Esophagus muscularis mucosa (tissue), 4 donors: ENCODE data around the gene STK36. TPM values are rescaled to one million over a fixed set of nuclear protein-coding genes. Genes with fewer than 3 reads are reported as not detected.
A peak's percentile ranks its signal among the peaks of the same experiment; 100 is the strongest.

Experiments used
- DNase-seq: peaks from one replicate; pipeline ENCODE4 v3.0.0-alpha.2; 2017; ENCODE audit errors: extremely low spot score
- H3K27ac ChIP-seq, 4 donors: fragments of 200-600 bp; sonication (generic); replicated peaks in 1 of 4; 1 replicate in 3 of 4; 2 replicates in 1 of 4; pipeline ENCODE4 v1.5.1; 2016 to 2019; ENCODE audit warnings: mild to moderate bottlenecking in 1 of 4
- H3K27me3 ChIP-seq, 4 donors: fragments of 200-600 bp; sonication (generic); one replicate each; pipeline versions ENCODE4 v1.5.1 to v1.6.0; 2016 to 2019
- H3K36me3 ChIP-seq, 4 donors: fragments of 200-600 bp; sonication (generic); one replicate each; pipeline ENCODE4 v1.5.1; 2016 to 2019
- H3K4me1 ChIP-seq, 4 donors: fragments of 200-600 bp; sonication (generic); one replicate each; pipeline ENCODE4 v1.5.1; 2016 to 2019
- H3K4me3 ChIP-seq, 4 donors: fragments of 200-600 bp; sonication (generic); 1 replicate in 2 of 4; 2 replicates in 2 of 4; pipeline ENCODE4 v1.5.1; 2016 to 2019; ENCODE audit warnings: mild to moderate bottlenecking in 4 of 4, moderate library complexity in 1 of 4
- H3K9me3 ChIP-seq, 4 donors: fragments of 200-600 bp; sonication (generic); 1 replicate in 3 of 4; 2 replicates in 1 of 4; pipeline ENCODE4 v1.5.1; 2016 to 2019
- EP300 ChIP-seq: sonication (generic); formaldehyde crosslinking; IDR thresholded peaks from one replicate; pipeline ENCODE4 v1.6.1; 2017; ENCODE audit warnings: antibody characterized with exemption
- POLR2A ChIP-seq: fragments of 450-650 bp; IDR thresholded peaks from one replicate; pipeline ENCODE4 v1.6.1; 2017; ENCODE audit warnings: antibody characterized with exemption, moderate library complexity, mild to moderate bottlenecking, low read depth
- POLR2AphosphoS5 ChIP-seq, 2 donors: sonication (generic); formaldehyde crosslinking; IDR thresholded peaks; one replicate each; pipeline ENCODE4 v1.6.1; 2017; ENCODE audit warnings: antibody characterized with exemption in 2 of 2
- WGBS: methylation state at CpG from one replicate; pipeline ENCODE4 v1.1.5; 2018; 5-methylcytosine and 5-hydroxymethylcytosine counted together
- intact Hi-C: fragments of 100-400 bp; cut with DNase I; formaldehyde crosslinking; loops from one replicate; pipeline ENCODE4 v1.15.1; 2023
- total RNA-seq, 4 donors: library from RNA; depleted of rRNA; stranded (reverse); fragments of >200 nt; gene quantifications; one replicate each; pipeline versions ENCODE4 v1.1.0 to v1.2.1, GENCODE V29; 2016
- TF ChIP-seq, protein P1 (sequence below), 3 experiments: fragments of 200-600 bp in 2 of 3; fragments of 450-650 bp in 1 of 3; sonication (generic) in 2 of 3; IDR thresholded peaks; one replicate each; pipeline ENCODE4 v1.5.1; 2017 to 2019; ENCODE audit warnings: antibody characterized with exemption in 3 of 3, mild to moderate bottlenecking in 2 of 3, moderate library complexity in 1 of 3

The STK36 gene
- total RNA-seq, 4 donors from 2014 or later = 12.1 to 19.1 (median 14.8) TPM

DNA sequence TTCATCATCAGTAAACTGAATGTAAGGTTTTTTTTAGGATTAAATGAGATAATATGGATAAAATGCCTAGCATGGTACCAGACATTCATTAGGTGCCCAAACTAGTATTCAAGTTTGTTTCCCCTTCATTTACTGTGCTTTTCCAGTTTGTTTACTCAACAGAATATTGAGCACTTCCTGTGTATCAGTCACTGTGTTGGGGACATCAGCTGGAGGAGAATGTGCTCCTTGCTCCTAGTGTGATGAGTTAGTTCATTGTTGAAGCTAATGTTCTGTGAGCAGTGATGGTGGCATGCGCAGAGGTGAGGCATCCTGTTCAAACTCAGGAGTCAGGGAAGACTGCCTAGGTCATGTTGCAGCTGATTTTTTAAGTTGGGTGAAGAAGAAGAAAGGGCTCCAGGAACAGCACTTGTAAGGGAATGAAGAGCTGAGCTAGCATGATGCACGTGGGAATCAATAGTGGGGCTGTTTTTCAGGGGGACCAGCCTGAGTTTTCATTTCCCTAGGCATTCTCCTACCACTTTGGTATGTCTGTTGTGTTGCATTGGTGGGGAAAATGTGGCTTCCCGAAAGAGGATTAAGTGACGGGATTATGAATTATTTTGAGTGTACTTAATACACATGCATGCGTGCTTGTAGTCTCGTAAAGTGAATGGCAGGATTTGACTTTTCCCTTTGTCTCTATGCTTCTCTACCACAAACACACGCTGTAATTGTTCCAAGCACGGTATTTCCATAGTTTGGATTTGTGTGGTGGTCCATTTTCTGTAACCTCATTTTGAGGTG is 62.5 kb downstream of the STK36 start:
- Histone ChIP-seq H3K4me3 (no peak overlapping the region), H3K27ac (peak overlapping the region in 1 of 4 donors; percentile 2), H3K9me3 (no peaks in the 10 kb centered on the region), H3K27me3 (no peaks in the 10 kb centered on the region), H3K4me1 (peaks cover 13 to 38% (median 26%) of the 10 kb centered on the region in 4 donors), H3K36me3 (peaks cover 15 to 21% (median 20%) of the 10 kb centered on the region in 4 donors)
- TF ChIP-seq POLR2A = no peak
- TF ChIP-seq, protein P1, sequence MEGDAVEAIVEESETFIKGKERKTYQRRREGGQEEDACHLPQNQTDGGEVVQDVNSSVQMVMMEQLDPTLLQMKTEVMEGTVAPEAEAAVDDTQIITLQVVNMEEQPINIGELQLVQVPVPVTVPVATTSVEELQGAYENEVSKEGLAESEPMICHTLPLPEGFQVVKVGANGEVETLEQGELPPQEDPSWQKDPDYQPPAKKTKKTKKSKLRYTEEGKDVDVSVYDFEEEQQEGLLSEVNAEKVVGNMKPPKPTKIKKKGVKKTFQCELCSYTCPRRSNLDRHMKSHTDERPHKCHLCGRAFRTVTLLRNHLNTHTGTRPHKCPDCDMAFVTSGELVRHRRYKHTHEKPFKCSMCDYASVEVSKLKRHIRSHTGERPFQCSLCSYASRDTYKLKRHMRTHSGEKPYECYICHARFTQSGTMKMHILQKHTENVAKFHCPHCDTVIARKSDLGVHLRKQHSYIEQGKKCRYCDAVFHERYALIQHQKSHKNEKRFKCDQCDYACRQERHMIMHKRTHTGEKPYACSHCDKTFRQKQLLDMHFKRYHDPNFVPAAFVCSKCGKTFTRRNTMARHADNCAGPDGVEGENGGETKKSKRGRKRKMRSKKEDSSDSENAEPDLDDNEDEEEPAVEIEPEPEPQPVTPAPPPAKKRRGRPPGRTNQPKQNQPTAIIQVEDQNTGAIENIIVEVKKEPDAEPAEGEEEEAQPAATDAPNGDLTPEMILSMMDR (IDR thresholded peaks at IDR 0.05) = no peak
- TF ChIP-seq POLR2AphosphoS5 (IDR thresholded peaks at IDR 0.05) = no peak
- no peak for TF ChIP-seq EP300
- intact Hi-C loops = no loop called here
- WGBS = 98% methylated on average over 8 of the region's 8 CpGs
- DNase-seq = no peak

DNA sequence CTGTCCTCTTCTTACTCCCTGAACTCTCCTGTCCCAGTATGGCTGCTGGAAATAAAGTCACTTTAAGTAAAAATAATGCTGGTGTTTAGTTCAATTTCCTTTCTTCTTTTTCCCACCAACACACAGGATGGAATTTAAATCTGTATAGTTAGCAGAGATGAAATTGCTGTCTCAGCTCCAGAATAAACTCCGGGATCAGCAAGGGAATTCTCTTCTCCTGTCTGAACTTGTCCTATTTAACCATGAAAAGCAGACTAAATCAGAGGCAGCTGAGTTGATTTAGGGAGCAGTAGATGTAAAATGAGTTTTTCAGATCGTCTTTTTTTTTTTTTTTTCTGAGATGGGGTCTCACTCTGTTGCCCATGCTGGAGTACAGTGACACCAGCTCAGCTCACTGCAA is 64.6 kb downstream of the STK36 start:
- Histone ChIP-seq H3K36me3 (peaks cover 27 to 42% (median 39%) of the 10 kb centered on the region in 4 donors), H3K4me3 (no peak overlapping the region), H3K9me3 (no peaks in the 10 kb centered on the region), H3K27me3 (no peaks in the 10 kb centered on the region), H3K27ac (no peak overlapping the region), H3K4me1 (peaks cover 10 to 28% (median 21%) of the 10 kb centered on the region in 4 donors)
- intact Hi-C loops = no loop called here
- TF ChIP-seq, protein P1 (IDR thresholded peaks at IDR 0.05) = no peak
- TF ChIP-seq POLR2A (no peak), POLR2AphosphoS5 (IDR thresholded peaks at IDR 0.05) (no peak), EP300 (no peak)
- WGBS = 76% methylated on average over 2 of the region's 2 CpGs
- no peak for DNase-seq

DNA sequence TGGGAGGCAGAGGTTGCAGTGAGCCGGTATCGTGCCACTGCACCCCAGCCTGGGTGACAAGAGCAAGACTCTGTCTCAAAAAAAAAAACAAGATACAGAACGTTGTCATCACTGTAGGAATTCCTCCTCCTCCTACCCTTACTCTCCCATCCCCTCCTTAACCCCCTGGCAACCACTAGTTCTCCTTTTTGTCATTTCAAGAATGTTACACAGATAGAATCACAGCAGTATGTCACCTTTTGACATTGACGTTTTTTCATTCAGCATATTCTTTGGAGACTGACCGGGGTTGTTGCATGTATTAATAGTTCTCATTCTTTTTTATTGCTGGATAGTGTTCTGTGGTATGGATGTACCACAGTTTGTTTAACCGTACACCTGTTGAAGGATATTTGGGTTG is 71.2 kb downstream of the STK36 start:
- Histone ChIP-seq H3K4me1 (peaks cover 0 to 15% (median 5%) of the 10 kb centered on the region in 4 donors), H3K4me3 (no peak overlapping the region), H3K27ac (no peak overlapping the region), H3K9me3 (no peaks in the 10 kb centered on the region), H3K36me3 (peaks cover 34 to 70% (median 60%) of the 10 kb centered on the region in 4 donors), H3K27me3 (no peaks in the 10 kb centered on the region)
- intact Hi-C loops = no loop called here
- TF ChIP-seq POLR2AphosphoS5 (IDR thresholded peaks at IDR 0.05) (no peak), POLR2A (no peak)
- TF ChIP-seq, protein P1 (IDR thresholded peaks at IDR 0.05) = no peak
- 73% methylated on average over 6 of the region's 6 CpGs for WGBS
- DNase-seq = no peak

DNA sequence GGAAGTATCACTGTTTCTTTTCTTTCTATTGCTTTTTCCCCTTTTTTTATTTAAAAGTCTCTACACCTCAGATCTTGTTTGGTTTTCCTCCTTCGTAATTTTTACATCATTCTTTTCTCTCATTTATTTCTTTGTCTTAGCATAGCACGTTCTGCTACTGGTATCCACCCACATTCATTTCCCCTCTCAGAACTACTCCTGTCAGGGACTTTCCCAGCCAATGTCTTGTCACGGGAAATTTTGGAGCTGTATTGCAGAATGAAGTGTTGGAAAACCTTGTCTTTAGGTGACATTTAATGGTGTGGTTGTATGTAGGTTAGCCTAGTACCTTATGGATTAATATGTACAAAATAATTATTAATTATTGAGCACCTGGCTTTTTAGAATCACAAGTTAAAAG is 72.7 kb downstream of the STK36 start:
- 59% methylated on average over 3 of the region's 3 CpGs for WGBS

More for the DNA sequence above, 72.7 kb downstream of the STK36 start:
- peaks cover 38 to 70% (median 62%) of the 10 kb centered on the region in 4 donors for H3K36me3 ChIP-seq
- no peak for TF ChIP-seq EP300
- no peak for TF ChIP-seq POLR2A
- TF ChIP-seq, protein P1 (IDR thresholded peaks at IDR 0.05) = no peak
- no peak for TF ChIP-seq POLR2AphosphoS5 (IDR thresholded peaks at IDR 0.05)
- intact Hi-C loops = no loop called here
- H3K4me1 ChIP-seq = peaks cover 0 to 15% (median 5%) of the 10 kb centered on the region in 4 donors
- H3K27me3 ChIP-seq = no peaks in the 10 kb centered on the region
- peak overlapping the region in 2 of 4 donors; percentile 24 to 57 for H3K27ac ChIP-seq
- no peak for DNase-seq
- H3K9me3 ChIP-seq = no peaks in the 10 kb centered on the region
- no peak overlapping the region for H3K4me3 ChIP-seq
